ENCODE measurements around the gene HOXD11. TPM values are rescaled to one million over a fixed set of nuclear protein-coding genes. Genes with fewer than 3 reads are reported as not detected.

Gene HOXD11
- polyA plus RNA-seq, 1 donor from 2014 or later: not detected

DNA sequence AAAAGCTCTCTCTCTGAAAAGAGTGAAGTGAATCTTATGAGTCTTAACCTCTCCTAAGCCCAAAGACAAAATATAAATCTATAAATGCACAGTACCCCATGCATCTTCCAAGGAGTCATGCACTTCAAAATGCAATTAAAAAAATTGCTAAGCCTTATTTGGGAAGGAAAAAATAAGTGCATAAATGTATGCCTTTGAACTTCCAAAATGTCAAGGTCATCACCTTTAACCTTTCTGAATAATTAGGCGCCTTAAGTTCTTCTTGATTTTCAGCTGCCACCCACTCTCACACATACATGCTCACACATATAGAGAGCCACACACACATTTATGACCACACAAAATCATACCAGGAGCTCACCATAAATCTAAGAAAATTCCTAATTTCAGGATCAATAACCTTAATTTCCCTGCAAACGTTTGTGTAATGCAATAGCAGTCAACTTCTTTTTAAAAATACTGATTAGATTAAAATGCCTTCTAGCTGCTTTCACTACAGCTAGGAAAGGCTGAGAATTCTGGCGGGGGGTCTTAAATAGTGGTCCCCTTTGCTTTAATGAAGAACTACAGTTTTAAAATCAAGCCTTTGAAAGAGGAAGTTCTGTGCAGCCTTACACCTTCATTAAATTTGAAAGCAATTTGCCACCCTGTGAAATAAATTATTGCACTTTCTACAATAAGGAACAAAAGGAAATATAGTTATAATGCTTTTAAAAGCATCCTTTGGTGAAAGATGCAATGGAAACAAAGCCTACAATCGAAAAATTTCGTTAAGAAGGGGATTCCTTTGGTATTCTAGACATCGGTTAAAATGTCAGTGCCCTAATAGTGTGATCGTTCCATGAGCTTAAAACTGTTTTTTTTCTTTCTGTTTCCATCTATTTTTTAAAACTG, 3.6 kb downstream of the HOXD11 start:
- Histone ChIP-seq H3K4me2 (ENCODE audit: low read length) (no peak overlapping the region), H3K27ac (ENCODE audit: low read length) (no peak overlapping the region), H3K9me2 (ENCODE audit: insufficient read depth, low read length) (no peaks in the 10 kb centered on the region), H3K9ac (ENCODE audit: low read length) (no peak overlapping the region), H3K27me3 (ENCODE audit: insufficient read depth, low read depth, low read length) (peaks cover 96% of the 10 kb centered on the region), H3K9me3 (ENCODE audit: low read length) (peaks cover 10% of the 10 kb centered on the region), H4K20me1 (ENCODE audit: insufficient read depth) (no peaks in the 10 kb centered on the region), H2AFZ (ENCODE audit: low read depth, low read length) (no peak overlapping the region), H3K36me3 (ENCODE audit: insufficient read depth, low read length) (no peaks in the 10 kb centered on the region), H3F3A (ENCODE audit: insufficient read depth, low read length, poor library complexity, severe bottlenecking) (no peaks in the 10 kb centered on the region), H3K79me2 (replicated peaks; ENCODE audit: insufficient read depth, low read length) (no peaks in the 10 kb centered on the region), H3K4me3 (ENCODE audit: low read length) (no peak overlapping the region)
- TF ChIP-seq TAF1 (IDR thresholded peaks at IDR 0.05; ENCODE audit: low read depth) (no peak), RAD21 (conservative IDR thresholded peaks at IDR 0.05) (no peak), EZH2 (IDR thresholded peaks at IDR 0.05; ENCODE audit: borderline replicate concordance, insufficient read depth, low read length, poor library complexity, severe bottlenecking) (no peak), SMC3 (conservative IDR thresholded peaks at IDR 0.05; ENCODE audit: poor library complexity) (no peak), EP300 (conservative IDR thresholded peaks at IDR 0.05; ENCODE audit: poor library complexity, severe bottlenecking) (no peak), POLR2AphosphoS5 (IDR thresholded peaks at IDR 0.05) (no peak), MXI1 (conservative IDR thresholded peaks at IDR 0.05; ENCODE audit: poor library complexity, severe bottlenecking) (no peak)
- TF ChIP-seq, protein P1, sequence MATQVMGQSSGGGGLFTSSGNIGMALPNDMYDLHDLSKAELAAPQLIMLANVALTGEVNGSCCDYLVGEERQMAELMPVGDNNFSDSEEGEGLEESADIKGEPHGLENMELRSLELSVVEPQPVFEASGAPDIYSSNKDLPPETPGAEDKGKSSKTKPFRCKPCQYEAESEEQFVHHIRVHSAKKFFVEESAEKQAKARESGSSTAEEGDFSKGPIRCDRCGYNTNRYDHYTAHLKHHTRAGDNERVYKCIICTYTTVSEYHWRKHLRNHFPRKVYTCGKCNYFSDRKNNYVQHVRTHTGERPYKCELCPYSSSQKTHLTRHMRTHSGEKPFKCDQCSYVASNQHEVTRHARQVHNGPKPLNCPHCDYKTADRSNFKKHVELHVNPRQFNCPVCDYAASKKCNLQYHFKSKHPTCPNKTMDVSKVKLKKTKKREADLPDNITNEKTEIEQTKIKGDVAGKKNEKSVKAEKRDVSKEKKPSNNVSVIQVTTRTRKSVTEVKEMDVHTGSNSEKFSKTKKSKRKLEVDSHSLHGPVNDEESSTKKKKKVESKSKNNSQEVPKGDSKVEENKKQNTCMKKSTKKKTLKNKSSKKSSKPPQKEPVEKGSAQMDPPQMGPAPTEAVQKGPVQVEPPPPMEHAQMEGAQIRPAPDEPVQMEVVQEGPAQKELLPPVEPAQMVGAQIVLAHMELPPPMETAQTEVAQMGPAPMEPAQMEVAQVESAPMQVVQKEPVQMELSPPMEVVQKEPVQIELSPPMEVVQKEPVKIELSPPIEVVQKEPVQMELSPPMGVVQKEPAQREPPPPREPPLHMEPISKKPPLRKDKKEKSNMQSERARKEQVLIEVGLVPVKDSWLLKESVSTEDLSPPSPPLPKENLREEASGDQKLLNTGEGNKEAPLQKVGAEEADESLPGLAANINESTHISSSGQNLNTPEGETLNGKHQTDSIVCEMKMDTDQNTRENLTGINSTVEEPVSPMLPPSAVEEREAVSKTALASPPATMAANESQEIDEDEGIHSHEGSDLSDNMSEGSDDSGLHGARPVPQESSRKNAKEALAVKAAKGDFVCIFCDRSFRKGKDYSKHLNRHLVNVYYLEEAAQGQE (IDR thresholded peaks at IDR 0.05; ENCODE audit: borderline replicate concordance): no peak
- TF ChIP-seq, protein P2, sequence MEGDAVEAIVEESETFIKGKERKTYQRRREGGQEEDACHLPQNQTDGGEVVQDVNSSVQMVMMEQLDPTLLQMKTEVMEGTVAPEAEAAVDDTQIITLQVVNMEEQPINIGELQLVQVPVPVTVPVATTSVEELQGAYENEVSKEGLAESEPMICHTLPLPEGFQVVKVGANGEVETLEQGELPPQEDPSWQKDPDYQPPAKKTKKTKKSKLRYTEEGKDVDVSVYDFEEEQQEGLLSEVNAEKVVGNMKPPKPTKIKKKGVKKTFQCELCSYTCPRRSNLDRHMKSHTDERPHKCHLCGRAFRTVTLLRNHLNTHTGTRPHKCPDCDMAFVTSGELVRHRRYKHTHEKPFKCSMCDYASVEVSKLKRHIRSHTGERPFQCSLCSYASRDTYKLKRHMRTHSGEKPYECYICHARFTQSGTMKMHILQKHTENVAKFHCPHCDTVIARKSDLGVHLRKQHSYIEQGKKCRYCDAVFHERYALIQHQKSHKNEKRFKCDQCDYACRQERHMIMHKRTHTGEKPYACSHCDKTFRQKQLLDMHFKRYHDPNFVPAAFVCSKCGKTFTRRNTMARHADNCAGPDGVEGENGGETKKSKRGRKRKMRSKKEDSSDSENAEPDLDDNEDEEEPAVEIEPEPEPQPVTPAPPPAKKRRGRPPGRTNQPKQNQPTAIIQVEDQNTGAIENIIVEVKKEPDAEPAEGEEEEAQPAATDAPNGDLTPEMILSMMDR (IDR thresholded peaks at IDR 0.05; ENCODE audit: poor library complexity, severe bottlenecking): no peak

DNA sequence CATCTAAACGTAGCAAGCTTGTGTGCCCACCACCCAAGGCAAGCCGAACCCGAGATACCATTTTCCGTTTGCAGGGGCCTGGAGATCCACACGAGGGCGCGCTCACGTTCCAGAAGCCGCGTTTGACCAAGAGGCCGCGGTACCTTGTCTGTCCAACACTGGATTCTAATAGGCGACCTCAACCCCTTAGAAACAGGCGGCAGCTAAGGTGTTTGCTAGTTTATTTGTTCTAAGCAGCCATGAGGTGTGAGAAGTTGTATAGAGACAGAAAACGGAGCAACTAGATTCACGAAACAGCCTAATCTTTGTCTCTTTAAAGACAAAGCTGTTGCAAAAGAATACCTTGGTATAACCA, 4.2 kb downstream of the HOXD11 start:
- Histone ChIP-seq H2AFZ (ENCODE audit: low read depth, low read length) (no peak overlapping the region), H3K27me3 (ENCODE audit: insufficient read depth, low read depth, low read length) (peaks cover 96% of the 10 kb centered on the region), H3K9me3 (ENCODE audit: low read length) (peaks cover 15% of the 10 kb centered on the region), H3K79me2 (replicated peaks; ENCODE audit: insufficient read depth, low read length) (no peaks in the 10 kb centered on the region), H4K20me1 (ENCODE audit: insufficient read depth) (no peaks in the 10 kb centered on the region), H3K4me3 (ENCODE audit: low read length) (no peak overlapping the region), H3K36me3 (ENCODE audit: insufficient read depth, low read length) (no peaks in the 10 kb centered on the region), H3K4me2 (ENCODE audit: low read length) (no peak overlapping the region), H3K27ac (ENCODE audit: low read length) (no peak overlapping the region), H3K9me2 (ENCODE audit: insufficient read depth, low read length) (no peaks in the 10 kb centered on the region), H3K9ac (ENCODE audit: low read length) (no peak overlapping the region), H3F3A (ENCODE audit: insufficient read depth, low read length, poor library complexity, severe bottlenecking) (no peaks in the 10 kb centered on the region)
- TF ChIP-seq POLR2AphosphoS5 (IDR thresholded peaks at IDR 0.05) (peak; percentile 49), EZH2 (IDR thresholded peaks at IDR 0.05; ENCODE audit: borderline replicate concordance, insufficient read depth, low read length, poor library complexity, severe bottlenecking) (no peak), RAD21 (conservative IDR thresholded peaks at IDR 0.05) (peak; percentile 22), SMC3 (conservative IDR thresholded peaks at IDR 0.05; ENCODE audit: poor library complexity) (peak; percentile 42), EP300 (conservative IDR thresholded peaks at IDR 0.05; ENCODE audit: poor library complexity, severe bottlenecking) (no peak), MXI1 (conservative IDR thresholded peaks at IDR 0.05; ENCODE audit: poor library complexity, severe bottlenecking) (no peak), TAF1 (IDR thresholded peaks at IDR 0.05; ENCODE audit: low read depth) (no peak)
- TF ChIP-seq, protein P1 (IDR thresholded peaks at IDR 0.05; ENCODE audit: borderline replicate concordance): no peak
- TF ChIP-seq, protein P2 (IDR thresholded peaks at IDR 0.05; ENCODE audit: poor library complexity, severe bottlenecking): peak; percentile 52
